ENCODE data around the gene LGALS9B.
"Not testable (repeated sequence)": the region's sequence is repeated elsewhere in the genome, so short reads cannot be mapped to it uniquely, and the experiment has no call there.

Gene LGALS9B

GRCh38 chr17:20416381-20416911, 50.9 kb downstream of the LGALS9B start:
- DNase-seq (ENCODE audit: low read depth, low spot score) = not testable (repeated sequence)

GRCh38 chr17:20415479-20415878, 51.9 kb downstream of the LGALS9B start:
- DNase-seq (ENCODE audit: low read depth, low spot score) = not testable (repeated sequence)

GRCh38 chr17:20401306-20402022, 65.9 kb downstream of the LGALS9B start:
- DNase-seq (ENCODE audit: low read depth, low spot score) = not testable (repeated sequence)

- not testable (repeated sequence) for DNase-seq (ENCODE audit: low read depth, low spot score)
Measured at GRCh38 chr17:20400559-20401305, 66.6 kb downstream of the LGALS9B start.
